HG03103 (cell line): ENCODE data around the gene SSBP2.

Experiments used
- ATAC-seq: cut with Tn5 transposase; IDR thresholded peaks from one replicate; pipeline ENCODE4 v1.9.1; 2021; ENCODE audit warnings: low read depth; ENCODE audit not compliant: unreplicated experiment

Gene SSBP2

GRCh38 chr5:81405126-81405891 lies 345.6 kb downstream of the SSBP2 start:
- ATAC-seq: no peak

- no peak for ATAC-seq
Observed at GRCh38 chr5:81402192-81402930, 348.5 kb downstream of the SSBP2 start.

GRCh38 chr5:81401266-81401665 lies 349.6 kb downstream of the SSBP2 start:
- ATAC-seq: no peak

GRCh38 chr5:81400375-81400774 lies 350.5 kb downstream of the SSBP2 start:
- no peak for ATAC-seq

GRCh38 chr5:81398741-81399140 lies 352.2 kb downstream of the SSBP2 start:
- ATAC-seq: no peak

- ATAC-seq: no peak
Observed at GRCh38 chr5:81397176-81397575, 353.7 kb downstream of the SSBP2 start.

GRCh38 chr5:81395262-81395661 lies 355.6 kb downstream of the SSBP2 start:
- no peak for ATAC-seq

- no peak for ATAC-seq
Observed at GRCh38 chr5:81393783-81394718, 356.8 kb downstream of the SSBP2 start, which contains the start of gene ACOT12. Gene ACOT12, minus strand, starts transcription at chr5:81394134. Its CDS starts 20 bp downstream, at chr5:81394114.

GRCh38 chr5:81393430-81393782 lies 357.5 kb downstream of the SSBP2 start:
- no peak for ATAC-seq

GRCh38 chr5:81389025-81389424 lies 361.9 kb downstream of the SSBP2 start:
- no peak for ATAC-seq

GRCh38 chr5:81388169-81388568 lies 362.7 kb downstream of the SSBP2 start:
- ATAC-seq: no peak

GRCh38 chr5:81383867-81384266 lies 367.0 kb downstream of the SSBP2 start:
- ATAC-seq: no peak

- no peak for ATAC-seq
Observed at GRCh38 chr5:81371354-81371876, 379.5 kb downstream of the SSBP2 start.

- no peak for ATAC-seq
Observed at GRCh38 chr5:81370912-81371311, 380.0 kb downstream of the SSBP2 start.

GRCh38 chr5:81365541-81365940 lies 385.4 kb downstream of the SSBP2 start:
- no peak for ATAC-seq

- ATAC-seq: no peak
Observed at GRCh38 chr5:81363093-81363871, 387.6 kb downstream of the SSBP2 start.
